Measurements from ENCODE around the gene GABRG3. TPM values are rescaled to one million over a fixed set of nuclear protein-coding genes. Genes with fewer than 3 reads are reported as not detected.

The GABRG3 gene
- total and polyA plus RNA-seq, 2 experiments from 2014 or later, result 0.10 to 1.4 TPM

DNA sequence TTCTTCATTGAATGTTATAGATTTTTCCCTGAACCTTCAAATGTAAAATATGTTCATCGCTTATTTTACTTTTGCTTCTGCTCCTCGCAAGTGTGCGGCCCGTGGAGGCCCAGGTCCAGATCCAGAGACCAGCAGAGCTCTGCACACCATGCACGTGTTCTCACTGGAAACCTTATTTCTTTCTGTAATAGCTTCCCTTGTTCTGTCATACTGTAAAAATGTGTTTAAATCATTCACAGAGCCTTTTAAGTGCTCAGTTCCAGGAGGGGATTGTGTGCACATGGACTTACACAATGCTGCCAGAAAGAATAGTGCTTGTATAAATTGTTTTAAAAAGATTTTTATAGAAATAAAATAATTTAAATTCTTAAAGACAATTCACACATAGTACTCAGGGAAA lies 359.3 kb downstream of the GABRG3 start:
- Histone ChIP-seq H3K4me1 (ENCODE audit: insufficient read depth) (no peaks in the 10 kb centered on the region), H2AFZ (no peak overlapping the region), H3K27me3 (ENCODE audit: insufficient read depth) (no peaks in the 10 kb centered on the region), H3K4me2 (no peak overlapping the region), H3F3A (replicated peaks; ENCODE audit: low read depth) (no peaks in the 10 kb centered on the region), H3K79me2 (replicated peaks; ENCODE audit: insufficient read depth) (no peaks in the 10 kb centered on the region), H3K36me3 (ENCODE audit: insufficient read depth) (no peaks in the 10 kb centered on the region), H4K20me1 (replicated peaks; ENCODE audit: insufficient read depth) (no peaks in the 10 kb centered on the region), H3K9me2 (ENCODE audit: insufficient read depth) (no peaks in the 10 kb centered on the region), H3K27ac (ENCODE audit: low read depth) (no peak overlapping the region), H3K4me3 (no peak overlapping the region)
- ATAC-seq (no peak), DNase-seq (ENCODE audit: low spot score) (no peak)
- Mint-ChIP-seq H3K4me1 (peaks cover 2% of the 10 kb centered on the region; the same call in 1 of the 3 replicates), H3K27me3 (ENCODE audit: insufficient read depth, low read depth, poor library complexity) (peaks cover 6% of the 10 kb centered on the region), H3K36me3 (ENCODE audit: low read depth) (no peaks in the 10 kb centered on the region), H3K9me3 (no peaks in the 10 kb centered on the region), H3K4me3 (no peak overlapping the region), H3K27ac (no peak overlapping the region)
- TF ChIP-seq EZH2phosphoT487 (IDR thresholded peaks at IDR 0.05; ENCODE audit: unreplicated experiment) (no peak), CREB1 (CRISPR knock-in tag; IDR thresholded peaks at IDR 0.05; ENCODE audit: low read depth) (no peak), STAT1 (IDR thresholded peaks at IDR 0.05; ENCODE audit: unreplicated experiment) (no peak), POLR2AphosphoS5 (IDR thresholded peaks at IDR 0.05; ENCODE audit: low read depth) (no peak), ZNF331 (CRISPR knock-in tag; IDR thresholded peaks at IDR 0.05; ENCODE audit: low read depth) (no peak), CTCF (conservative IDR thresholded peaks at IDR 0.05; ENCODE audit: low read depth in 2 of 2) (no peak), ZNF462 (CRISPR knock-in tag; IDR thresholded peaks at IDR 0.05) (no peak), ZNF114 (CRISPR knock-in tag; IDR thresholded peaks at IDR 0.05) (no peak)
- TF ChIP-seq, protein P1, sequence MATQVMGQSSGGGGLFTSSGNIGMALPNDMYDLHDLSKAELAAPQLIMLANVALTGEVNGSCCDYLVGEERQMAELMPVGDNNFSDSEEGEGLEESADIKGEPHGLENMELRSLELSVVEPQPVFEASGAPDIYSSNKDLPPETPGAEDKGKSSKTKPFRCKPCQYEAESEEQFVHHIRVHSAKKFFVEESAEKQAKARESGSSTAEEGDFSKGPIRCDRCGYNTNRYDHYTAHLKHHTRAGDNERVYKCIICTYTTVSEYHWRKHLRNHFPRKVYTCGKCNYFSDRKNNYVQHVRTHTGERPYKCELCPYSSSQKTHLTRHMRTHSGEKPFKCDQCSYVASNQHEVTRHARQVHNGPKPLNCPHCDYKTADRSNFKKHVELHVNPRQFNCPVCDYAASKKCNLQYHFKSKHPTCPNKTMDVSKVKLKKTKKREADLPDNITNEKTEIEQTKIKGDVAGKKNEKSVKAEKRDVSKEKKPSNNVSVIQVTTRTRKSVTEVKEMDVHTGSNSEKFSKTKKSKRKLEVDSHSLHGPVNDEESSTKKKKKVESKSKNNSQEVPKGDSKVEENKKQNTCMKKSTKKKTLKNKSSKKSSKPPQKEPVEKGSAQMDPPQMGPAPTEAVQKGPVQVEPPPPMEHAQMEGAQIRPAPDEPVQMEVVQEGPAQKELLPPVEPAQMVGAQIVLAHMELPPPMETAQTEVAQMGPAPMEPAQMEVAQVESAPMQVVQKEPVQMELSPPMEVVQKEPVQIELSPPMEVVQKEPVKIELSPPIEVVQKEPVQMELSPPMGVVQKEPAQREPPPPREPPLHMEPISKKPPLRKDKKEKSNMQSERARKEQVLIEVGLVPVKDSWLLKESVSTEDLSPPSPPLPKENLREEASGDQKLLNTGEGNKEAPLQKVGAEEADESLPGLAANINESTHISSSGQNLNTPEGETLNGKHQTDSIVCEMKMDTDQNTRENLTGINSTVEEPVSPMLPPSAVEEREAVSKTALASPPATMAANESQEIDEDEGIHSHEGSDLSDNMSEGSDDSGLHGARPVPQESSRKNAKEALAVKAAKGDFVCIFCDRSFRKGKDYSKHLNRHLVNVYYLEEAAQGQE (IDR thresholded peaks at IDR 0.05; ENCODE audit: unreplicated experiment), result no peak
- TF ChIP-seq, protein P2, sequence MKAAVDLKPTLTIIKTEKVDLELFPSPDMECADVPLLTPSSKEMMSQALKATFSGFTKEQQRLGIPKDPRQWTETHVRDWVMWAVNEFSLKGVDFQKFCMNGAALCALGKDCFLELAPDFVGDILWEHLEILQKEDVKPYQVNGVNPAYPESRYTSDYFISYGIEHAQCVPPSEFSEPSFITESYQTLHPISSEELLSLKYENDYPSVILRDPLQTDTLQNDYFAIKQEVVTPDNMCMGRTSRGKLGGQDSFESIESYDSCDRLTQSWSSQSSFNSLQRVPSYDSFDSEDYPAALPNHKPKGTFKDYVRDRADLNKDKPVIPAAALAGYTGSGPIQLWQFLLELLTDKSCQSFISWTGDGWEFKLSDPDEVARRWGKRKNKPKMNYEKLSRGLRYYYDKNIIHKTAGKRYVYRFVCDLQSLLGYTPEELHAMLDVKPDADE (IDR thresholded peaks at IDR 0.05), result no peak

All from GM23338 (cell line).